A673 (cell line): ENCODE results near the gene HOXD4. TPM values are rescaled to one million over a fixed set of nuclear protein-coding genes. Genes with fewer than 3 reads are reported as not detected.

ENCODE experiments used
- BruUV-seq: library from RNA; stranded (reverse); fragments of 400-500 nt; replicated peaks from 2 replicates; lab custom pipeline; 2021; lab: Mats Ljungman, UMichigan
- CTCF ChIA-PET: fragments of 300-600 bp; sonication (Branson Sonifier 250); formaldehyde crosslinking; loops from one replicate; lab custom pipeline; 2022; ENCODE audit warnings: antibody characterized with exemption; lab: Charles Lee
- POLR2A ChIA-PET: fragments of 300-600 bp; sonication (Branson Sonifier 250); formaldehyde crosslinking; loops from one replicate; lab custom pipeline; 2022; ENCODE audit warnings: antibody characterized with exemption; ENCODE audit not compliant: low non-redundant PET; lab: Charles Lee
- DNase-seq: peaks from one replicate; pipeline ENCODE4 v3.0.0-alpha.2; 2015; ENCODE audit warnings: low spot score
- H3K27ac ChIP-seq: fragments of 200-600 bp; sonication (generic); 2 replicates; pipeline ENCODE4 v1.5.1; 2016; ENCODE audit warnings: mixed run types, low read depth, mild to moderate bottlenecking, mixed read lengths, antibody characterized with exemption, low read length; ENCODE audit not compliant: poor library complexity, severe bottlenecking
- H3K27me3 ChIP-seq: fragments of 200-600 bp; sonication (generic); replicated peaks from 2 replicates; pipeline ENCODE4 v1.6.1; 2017; ENCODE audit warnings: mixed run types, low read depth, mild to moderate bottlenecking, mixed read lengths, antibody characterized with exemption, low read length; ENCODE audit not compliant: insufficient read depth, poor library complexity
- H3K36me3 ChIP-seq: fragments of 200-600 bp; sonication (generic); 2 replicates; pipeline ENCODE4 v1.6.1; 2016; ENCODE audit warnings: mixed run types, mild to moderate bottlenecking, mixed read lengths, antibody characterized with exemption, low read length; ENCODE audit not compliant: insufficient read depth, poor library complexity, severe bottlenecking
- H3K4me1 ChIP-seq: fragments of 200-600 bp; sonication (generic); 2 replicates; pipeline ENCODE4 v1.6.1; 2017; ENCODE audit warnings: mixed run types, mild to moderate bottlenecking, mixed read lengths, antibody characterized with exemption, low read length; ENCODE audit not compliant: insufficient read depth, poor library complexity, severe bottlenecking
- H3K4me3 ChIP-seq: fragments of 200-600 bp; sonication (generic); 2 replicates; pipeline ENCODE4 v1.5.1; 2016; ENCODE audit warnings: low read depth, mixed run types, mild to moderate bottlenecking, mixed read lengths, low read length; ENCODE audit not compliant: poor library complexity, severe bottlenecking
- H3K9me3 ChIP-seq: fragments of 200-600 bp; sonication (generic); 2 replicates; pipeline ENCODE4 v1.6.1; 2016; ENCODE audit warnings: mixed run types, low read depth, mild to moderate bottlenecking, mixed read lengths, antibody characterized with exemption, low read length; ENCODE audit not compliant: poor library complexity, severe bottlenecking
- CTCF ChIP-seq: fragments of 300-800, 200-600 bp; sonication (generic); conservative IDR thresholded peaks from 2 replicates; pipeline ENCODE4 v1.5.1; 2017; ENCODE audit warnings: low read depth, mild to moderate bottlenecking, antibody characterized with exemption, low read length, moderate library complexity, mixed read lengths
- EZH2 ChIP-seq: fragments of 200-600 bp; sonication (generic); IDR thresholded peaks from 2 replicates; pipeline ENCODE4 v1.6.1; 2017; ENCODE audit warnings: borderline replicate concordance, low read depth, mild to moderate bottlenecking, mixed read lengths, antibody characterized with exemption, low read length; ENCODE audit not compliant: poor library complexity, severe bottlenecking
- intact Hi-C: fragments of 100-400 bp; cut with micrococcal nuclease; formaldehyde crosslinking; loops from one replicate; pipeline ENCODE4 v1.10.0; 2022; ENCODE audit not compliant: unreplicated experiment
- total RNA-seq: library from RNA; stranded (reverse); gene quantifications from 2 replicates; pipeline ENCODE4 v1.2.3, GENCODE V29; 2021

The HOXD4 gene
- total RNA-seq, 1 experiment from 2014 or later, result 30.8 TPM

- Histone ChIP-seq H3K4me3 (peak overlapping the region; percentile 71), H3K36me3 (peaks cover 73% of the 10 kb centered on the region), H3K9me3 (no peaks in the 10 kb centered on the region), H3K27me3 (no peaks in the 10 kb centered on the region), H3K27ac (peak overlapping the region; percentile 98), H3K4me1 (peaks cover 60% of the 10 kb centered on the region)
- CTCF ChIA-PET, result interaction anchor here (0.6 to 2.1 kb wide), 2 partner anchors 10 to 1022 kb away, joined by 3 to 7 read pairs; no protein-coding TSS in a partner anchor
- TF ChIP-seq EZH2 (no peak), CTCF (no peak)
- intact Hi-C loops, result loop anchor here (10.0 kb wide), 1 partner anchor 1633 kb away; no protein-coding TSS in a partner anchor
- BruUV-seq, result no TSS peak
- peak; percentile 61 for DNase-seq
- POLR2A ChIA-PET, result interaction anchor here (0.6 to 0.7 kb wide), 2 partner anchors 584 to 955 kb away, joined by 3 read pairs; no protein-coding TSS in a partner anchor
Measured at GRCh38 chr2:176121190-176122051, 29.9 kb upstream of the HOXD4 start.

- TF ChIP-seq EZH2, result no peak
- 0 out of 2 replicates have a peak, but pooled peaks have one; percentile 17 for TF ChIP-seq CTCF
- Histone ChIP-seq H3K36me3 (peaks cover 66% of the 10 kb centered on the region), H3K4me3 (peak overlapping the region; percentile 71), H3K4me1 (peaks cover 62% of the 10 kb centered on the region), H3K27me3 (no peaks in the 10 kb centered on the region), H3K9me3 (no peaks in the 10 kb centered on the region), H3K27ac (peak overlapping the region; percentile 98)
- ChIA-PET POLR2A (interaction anchor here (0.7 kb wide), 2 partner anchors 803 to 955 kb away, joined by 3 to 8 read pairs; no protein-coding TSS in a partner anchor), CTCF (interaction anchor here (0.6 to 2.1 kb wide), 5 partner anchors 11 to 532 kb away, joined by 3 to 8 read pairs (median 4); no protein-coding TSS in a partner anchor)
- BruUV-seq, result no TSS peak
- no peak for DNase-seq
- intact Hi-C loops, result loop anchor here (10.0 kb wide), 1 partner anchor 1633 kb away; no protein-coding TSS in a partner anchor
Measured at GRCh38 chr2:176122052-176122682, 29.2 kb upstream of the HOXD4 start.
